Putamen (tissue), 1 donor: Measurements from ENCODE around the gene LMLN.
A peak's percentile ranks its signal among the peaks of the same experiment; 100 is the strongest.
"Not testable (repeated sequence)": the region's sequence is repeated elsewhere in the genome, so short reads cannot be mapped to it uniquely, and the experiment has no call there.

Source experiments
- DNase-seq: peaks from one replicate; pipeline ENCODE4 v3.0.0-alpha.2; 2016; ENCODE audit warnings: low spot score

Gene LMLN

GRCh38 chr3:197959891-197960693 is at the start of gene LMLN:
TSS of gene LMLN (plus strand) at chr3:197960217. CDS start at chr3:197960246, 29 bp downstream.
- peak; percentile 97 for DNase-seq

GRCh38 chr3:197912741-197913476 is 47.1 kb upstream of the LMLN start:
- DNase-seq, result no peak

GRCh38 chr3:197913641-197914380 is 46.2 kb upstream of the LMLN start:
- no peak for DNase-seq

DNA sequence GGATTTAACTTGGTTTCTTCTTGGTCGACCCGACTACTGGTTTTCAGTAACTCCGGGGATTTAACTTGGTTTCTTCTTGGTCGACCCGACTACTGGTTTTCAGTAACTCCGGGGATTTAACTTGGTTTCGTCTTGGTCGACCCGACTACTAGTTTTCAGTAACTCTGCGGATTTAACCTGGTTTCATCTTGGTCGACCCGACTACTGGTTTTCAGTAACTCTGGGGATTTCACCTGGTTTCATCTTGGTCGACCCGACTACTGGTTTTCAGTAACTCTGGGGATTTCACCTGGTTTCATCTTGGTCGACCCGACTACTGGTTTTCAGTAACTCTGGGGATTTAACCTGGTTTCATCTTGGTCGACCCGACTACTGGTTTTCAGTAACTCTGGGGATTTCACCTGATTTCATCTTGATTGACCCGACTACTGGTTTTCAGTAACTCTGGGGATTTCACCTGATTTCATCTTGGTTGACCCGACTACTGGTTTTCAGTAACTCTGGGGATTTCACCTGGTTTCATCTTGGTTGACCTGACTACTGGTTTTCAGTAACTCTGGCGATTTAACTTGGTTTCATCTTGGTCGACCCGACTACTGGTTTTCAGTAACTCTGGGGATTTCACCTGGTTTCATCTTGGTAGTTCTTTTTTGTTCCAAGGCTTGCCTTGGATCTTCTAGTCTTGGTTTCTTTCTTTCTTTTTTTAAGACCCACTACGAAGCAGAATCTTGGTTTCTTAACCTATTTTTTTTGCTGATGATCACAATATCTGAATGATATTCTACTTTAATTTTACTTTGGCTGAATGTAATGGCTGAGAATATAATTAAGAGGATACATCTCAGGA is 38.4 kb upstream of the LMLN start:
- DNase-seq, result not testable (repeated sequence)

GRCh38 chr3:197926418-197926817 is 33.6 kb upstream of the LMLN start:
- DNase-seq, result no peak

DNA sequence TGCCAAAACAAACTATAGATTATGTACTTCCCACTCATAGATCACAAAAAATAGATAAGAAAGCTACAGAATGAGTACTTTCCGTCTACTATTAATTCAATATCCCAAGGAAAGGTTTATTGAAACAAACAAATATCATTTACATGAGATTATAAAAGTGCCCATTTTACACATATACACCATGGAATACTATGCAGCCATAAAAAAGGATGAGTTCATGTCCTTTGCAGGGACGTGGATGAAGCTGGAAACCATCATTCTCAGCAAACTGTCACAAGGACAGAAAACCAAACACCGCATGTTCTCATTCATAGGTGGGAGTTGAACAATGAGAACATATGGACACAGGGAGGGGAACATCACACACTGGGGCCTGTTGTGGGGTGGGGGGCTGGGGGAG is 32.4 kb upstream of the LMLN start:
- not testable (repeated sequence) for DNase-seq

- DNase-seq, result no peak
These were observed 23.1 kb upstream of the LMLN start for GRCh38 chr3:197936819-197937384.

DNA sequence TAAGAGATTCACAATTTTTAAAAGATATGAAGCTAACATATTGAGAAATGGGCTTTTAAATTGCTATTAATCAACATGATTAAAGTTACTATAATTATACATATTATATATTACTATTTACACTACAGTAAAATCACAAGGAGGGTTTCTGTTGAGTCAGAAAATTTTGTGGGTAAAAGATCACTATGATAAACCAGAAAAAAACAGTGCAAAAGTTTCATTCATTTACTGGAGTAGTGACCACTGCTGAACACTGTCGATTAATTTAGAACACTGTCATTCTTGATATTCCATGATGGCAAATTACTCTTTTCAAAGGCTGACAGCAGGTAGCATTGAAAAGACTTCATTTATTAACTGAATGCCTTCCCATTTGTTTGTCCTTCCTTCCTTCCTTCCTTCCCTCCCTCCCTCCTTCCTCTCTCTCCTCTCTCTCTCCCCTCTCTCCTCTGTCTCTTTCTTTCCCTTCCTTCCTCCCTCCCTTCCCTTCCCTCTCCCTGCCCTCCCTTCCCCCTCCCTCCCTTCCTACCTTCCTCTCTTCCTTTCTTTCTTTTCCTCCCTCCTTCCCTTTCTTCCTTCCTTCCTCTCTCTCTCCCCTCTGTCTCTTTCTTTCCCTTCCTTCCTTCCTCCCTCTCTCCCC is 19.2 kb upstream of the LMLN start:
- DNase-seq, result no peak

- DNase-seq, result no peak
These were observed 17.0 kb upstream of the LMLN start for GRCh38 chr3:197942956-197943556.

GRCh38 chr3:197949191-197949777 is 10.7 kb upstream of the LMLN start:
- no peak for DNase-seq

GRCh38 chr3:197949778-197950676 is 10.0 kb upstream of the LMLN start, which contains the start of gene RPL35A:
TSS of gene RPL35A (plus strand) at chr3:197950190. CDS start at chr3:197950968, 778 bp downstream.
- peak; percentile 92 for DNase-seq

GRCh38 chr3:197950677-197951061 is 9.3 kb upstream of the LMLN start:
- no peak for DNase-seq

DNA sequence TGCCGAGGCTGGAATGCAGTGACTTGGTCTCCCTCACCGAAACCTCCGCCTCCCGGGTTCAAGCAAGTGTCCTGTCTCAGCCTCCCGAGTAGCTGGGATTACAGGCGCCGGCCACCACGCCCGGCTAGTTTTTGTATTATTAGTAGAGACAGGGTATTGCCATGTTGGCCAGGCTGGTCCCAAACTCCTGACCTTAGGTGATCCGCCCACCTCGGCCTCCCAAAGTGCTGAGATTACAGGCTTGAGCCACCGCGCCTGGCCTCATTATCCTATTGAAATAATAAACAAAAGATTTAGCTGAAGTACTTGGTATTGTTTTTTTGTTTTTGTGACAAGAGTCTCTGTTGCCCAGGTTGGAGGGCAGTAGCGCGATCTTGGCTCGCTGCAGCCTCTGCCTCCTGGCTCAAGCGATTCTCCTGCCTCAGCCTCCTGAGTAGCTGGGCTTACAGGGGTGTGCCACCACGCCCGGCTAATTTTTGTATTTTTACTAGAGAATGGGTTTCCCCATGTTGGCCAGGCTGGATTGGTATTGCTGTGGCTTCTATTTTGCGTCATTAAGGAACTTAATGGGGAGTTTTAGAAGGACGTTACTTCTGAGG is 8.5 kb upstream of the LMLN start:
- DNase-seq, result no peak

GRCh38 chr3:197952440-197952839 is 7.6 kb upstream of the LMLN start:
- no peak for DNase-seq

DNA sequence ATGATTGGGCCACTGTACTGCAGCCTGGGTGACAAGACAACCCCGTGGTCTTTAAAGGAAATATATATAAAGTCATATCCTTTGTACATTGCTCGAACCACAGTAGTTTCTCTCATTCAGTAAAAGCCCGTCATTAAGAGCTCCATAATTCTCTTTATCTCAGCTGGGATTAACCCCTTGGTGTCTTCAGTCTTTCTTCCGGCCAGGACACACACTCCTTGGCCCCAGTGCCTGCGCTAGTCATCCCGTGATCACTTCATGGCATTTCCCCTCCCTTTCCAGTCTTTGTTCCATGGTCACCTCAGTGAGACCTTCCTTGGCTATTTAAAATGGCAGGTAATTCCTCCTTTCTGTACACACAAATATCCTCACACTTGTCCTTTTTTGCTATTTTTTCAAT is 6.7 kb upstream of the LMLN start:
- no peak for DNase-seq

GRCh38 chr3:197953881-197954280 is 6.1 kb upstream of the LMLN start:
- no peak for DNase-seq

GRCh38 chr3:197955892-197956477 is 4.0 kb upstream of the LMLN start:
- DNase-seq, result no peak

GRCh38 chr3:197956626-197956988 is 3.4 kb upstream of the LMLN start:
- no peak for DNase-seq
